ENCODE data around the gene METTL17. TPM values are rescaled to one million over a fixed set of nuclear protein-coding genes. Genes with fewer than 3 reads are reported as not detected.

The METTL17 gene
- total and polyA plus RNA-seq, 2 experiments from 2014 or later: 65.9 to 80.9 TPM

DNA sequence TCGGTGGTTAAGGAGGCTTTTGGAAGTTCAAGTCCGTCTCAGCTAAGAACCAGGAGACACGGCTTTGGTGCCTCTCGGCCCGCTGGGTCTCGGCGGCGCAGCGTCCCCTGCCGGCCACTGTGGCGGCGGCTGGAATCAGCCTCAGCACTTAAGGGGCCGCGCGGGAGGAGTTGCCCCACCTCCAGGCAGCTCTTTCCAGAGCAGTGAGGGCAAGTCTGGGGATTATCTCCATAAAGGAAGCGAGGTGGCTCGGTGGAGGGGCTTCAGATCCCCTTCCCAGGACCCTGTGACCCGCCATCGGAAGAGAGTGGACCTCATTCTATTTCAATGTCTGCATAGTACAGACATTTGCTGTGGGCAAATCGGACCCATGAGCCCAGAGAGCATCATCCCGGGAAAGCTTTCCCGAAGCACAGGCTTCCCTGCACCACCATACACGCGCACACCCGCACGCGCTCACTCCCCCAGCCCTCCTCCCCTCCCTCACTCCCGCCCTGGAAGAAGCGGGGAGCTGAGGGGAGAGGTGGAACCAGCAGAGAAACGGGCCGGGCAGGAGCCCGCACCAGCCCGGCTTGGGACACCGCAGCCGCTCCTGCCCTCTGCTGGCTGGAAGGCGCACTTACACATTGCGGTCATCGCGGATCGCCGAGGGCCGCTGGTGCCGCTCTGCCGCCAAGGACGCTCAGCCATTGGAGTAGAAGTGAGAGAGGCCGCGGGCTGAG, 18.6 kb upstream of the METTL17 start:
- peak overlapping the region; percentile 81 for H3K27ac ChIP-seq
- 2% methylated on average over 47 of the region's 47 CpGs for WGBS (ENCODE audit: low lambda C conversion rate, missing lambda C conversion rate)
- peaks cover 21% of the 10 kb centered on the region for H3K4me1 ChIP-seq (ENCODE audit: insufficient read depth)
- no peak for TF ChIP-seq EZH2phosphoT487 (IDR thresholded peaks at IDR 0.05; ENCODE audit: low read depth, severe bottlenecking, unreplicated experiment)
- TF ChIP-seq, protein P1, sequence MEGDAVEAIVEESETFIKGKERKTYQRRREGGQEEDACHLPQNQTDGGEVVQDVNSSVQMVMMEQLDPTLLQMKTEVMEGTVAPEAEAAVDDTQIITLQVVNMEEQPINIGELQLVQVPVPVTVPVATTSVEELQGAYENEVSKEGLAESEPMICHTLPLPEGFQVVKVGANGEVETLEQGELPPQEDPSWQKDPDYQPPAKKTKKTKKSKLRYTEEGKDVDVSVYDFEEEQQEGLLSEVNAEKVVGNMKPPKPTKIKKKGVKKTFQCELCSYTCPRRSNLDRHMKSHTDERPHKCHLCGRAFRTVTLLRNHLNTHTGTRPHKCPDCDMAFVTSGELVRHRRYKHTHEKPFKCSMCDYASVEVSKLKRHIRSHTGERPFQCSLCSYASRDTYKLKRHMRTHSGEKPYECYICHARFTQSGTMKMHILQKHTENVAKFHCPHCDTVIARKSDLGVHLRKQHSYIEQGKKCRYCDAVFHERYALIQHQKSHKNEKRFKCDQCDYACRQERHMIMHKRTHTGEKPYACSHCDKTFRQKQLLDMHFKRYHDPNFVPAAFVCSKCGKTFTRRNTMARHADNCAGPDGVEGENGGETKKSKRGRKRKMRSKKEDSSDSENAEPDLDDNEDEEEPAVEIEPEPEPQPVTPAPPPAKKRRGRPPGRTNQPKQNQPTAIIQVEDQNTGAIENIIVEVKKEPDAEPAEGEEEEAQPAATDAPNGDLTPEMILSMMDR (IDR thresholded peaks at IDR 0.05; ENCODE audit: poor library complexity): peak; percentile 96
- no peaks in the 10 kb centered on the region for H3K9me3 ChIP-seq (ENCODE audit: low read depth)
- H4K20me1 ChIP-seq (ENCODE audit: insufficient read depth, poor library complexity, severe bottlenecking): no peaks in the 10 kb centered on the region
- H3K79me2 ChIP-seq: no peaks in the 10 kb centered on the region
- peak overlapping the region; percentile 87 for H3K4me2 ChIP-seq
- peak overlapping the region; percentile 92 for H2AFZ ChIP-seq
- DNase-seq (ENCODE audit: low spot score): peak; percentile 94
- no peaks in the 10 kb centered on the region for H3K27me3 ChIP-seq
- H3K36me3 ChIP-seq (replicated peaks; ENCODE audit: insufficient read depth, low read depth): no peaks in the 10 kb centered on the region
- peak overlapping the region; percentile 51 for H3K4me3 ChIP-seq
- no peaks in the 10 kb centered on the region for H3K9me2 ChIP-seq (replicated peaks; ENCODE audit: insufficient read depth)

DNA sequence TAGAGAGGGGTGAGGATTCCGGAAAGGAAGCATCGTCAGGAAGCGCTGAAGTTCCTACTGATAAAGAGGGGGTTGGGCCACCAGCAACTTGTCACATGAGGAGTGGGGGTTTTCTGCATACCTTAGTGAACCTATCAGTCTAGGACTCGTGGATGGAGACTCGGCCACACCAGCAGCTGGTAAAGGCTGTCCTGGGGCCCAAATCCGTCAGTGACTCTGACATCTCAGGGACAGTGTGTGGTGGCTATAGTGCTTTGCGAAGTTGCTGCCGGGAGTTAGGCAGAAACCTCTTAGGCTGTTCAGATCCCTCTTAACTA, 18.1 kb upstream of the METTL17 start:
- no peak for DNase-seq (ENCODE audit: low spot score)
- Histone ChIP-seq H2AFZ (peak overlapping the region; percentile 92), H3K36me3 (replicated peaks; ENCODE audit: insufficient read depth, low read depth) (no peaks in the 10 kb centered on the region), H3K4me3 (no peak overlapping the region), H3K4me1 (ENCODE audit: insufficient read depth) (peaks cover 21% of the 10 kb centered on the region), H4K20me1 (ENCODE audit: insufficient read depth, poor library complexity, severe bottlenecking) (no peaks in the 10 kb centered on the region), H3K9me3 (ENCODE audit: low read depth) (no peaks in the 10 kb centered on the region), H3K27ac (peak overlapping the region; percentile 78), H3K79me2 (no peaks in the 10 kb centered on the region), H3K27me3 (no peaks in the 10 kb centered on the region), H3K9me2 (replicated peaks; ENCODE audit: insufficient read depth) (no peaks in the 10 kb centered on the region), H3K4me2 (peak overlapping the region; percentile 87)
- 14% methylated on average over 8 of the region's 8 CpGs for WGBS (ENCODE audit: low lambda C conversion rate, missing lambda C conversion rate)
- no peak for TF ChIP-seq EZH2 (IDR thresholded peaks at IDR 0.05; ENCODE audit: borderline replicate concordance)
- no peak for TF ChIP-seq EZH2phosphoT487 (IDR thresholded peaks at IDR 0.05; ENCODE audit: low read depth, severe bottlenecking, unreplicated experiment)
- TF ChIP-seq, protein P1 (IDR thresholded peaks at IDR 0.05; ENCODE audit: poor library complexity): no peak

DNA sequence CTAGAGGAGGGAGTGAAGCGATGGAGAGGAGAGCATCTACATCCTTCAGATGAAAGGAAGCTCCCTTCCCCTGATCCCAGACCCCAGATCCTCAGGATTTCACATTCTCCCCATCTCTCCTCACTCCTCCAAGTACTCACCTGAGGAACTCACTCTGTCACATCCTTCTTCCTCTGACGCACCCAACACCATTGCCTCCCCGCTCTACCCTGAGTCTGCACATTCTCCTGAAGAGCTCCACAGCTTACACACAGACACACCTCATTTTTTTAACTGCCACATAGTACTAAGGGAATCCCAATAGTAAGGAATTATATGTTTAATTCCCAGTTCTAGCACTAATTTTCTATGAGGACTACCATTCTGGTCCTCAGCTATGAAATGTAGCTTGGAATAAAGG, 16.3 kb upstream of the METTL17 start:
- Histone ChIP-seq H3K9me3 (ENCODE audit: low read depth) (no peaks in the 10 kb centered on the region), H3K79me2 (no peaks in the 10 kb centered on the region), H3K4me2 (no peak overlapping the region), H2AFZ (no peak overlapping the region), H3K36me3 (replicated peaks; ENCODE audit: insufficient read depth, low read depth) (no peaks in the 10 kb centered on the region), H3K27ac (no peak overlapping the region), H3K4me3 (no peak overlapping the region), H4K20me1 (ENCODE audit: insufficient read depth, poor library complexity, severe bottlenecking) (no peaks in the 10 kb centered on the region), H3K9me2 (replicated peaks; ENCODE audit: insufficient read depth) (no peaks in the 10 kb centered on the region), H3K27me3 (no peaks in the 10 kb centered on the region), H3K4me1 (ENCODE audit: insufficient read depth) (peaks cover 26% of the 10 kb centered on the region)
- TF ChIP-seq EZH2 (IDR thresholded peaks at IDR 0.05; ENCODE audit: borderline replicate concordance): no peak
- TF ChIP-seq EZH2phosphoT487 (IDR thresholded peaks at IDR 0.05; ENCODE audit: low read depth, severe bottlenecking, unreplicated experiment): no peak
- TF ChIP-seq, protein P1 (IDR thresholded peaks at IDR 0.05; ENCODE audit: poor library complexity): no peak
- 92% methylated on average over 3 of the region's 3 CpGs for WGBS (ENCODE audit: low lambda C conversion rate, missing lambda C conversion rate)
- no peak for DNase-seq (ENCODE audit: low spot score)

Measured in hepatocyte (in vitro differentiated cells).